WERI-Rb-1 (cell line): ENCODE data around the gene HOXC5.
"Not testable (repeated sequence)": the region's sequence is repeated elsewhere in the genome, so short reads cannot be mapped to it uniquely, and the experiment has no call there.

Experiments
- DNase-seq: peaks from one replicate; pipeline ENCODE4 v3.0.0-alpha.2; 2020
- H3K27ac ChIP-seq: fragments of 250-450 bp; sonication (Bioruptor Pico); 2 replicates; pipeline ENCODE4 v1.5.1; 2020; ENCODE audit warnings: mild to moderate bottlenecking, moderate library complexity
- H3K27me3 ChIP-seq: fragments of 250-450 bp; sonication (Bioruptor Pico); 2 replicates; pipeline ENCODE4 v1.5.1; 2021; ENCODE audit warnings: mild to moderate bottlenecking, low read depth, moderate library complexity; ENCODE audit not compliant: insufficient read depth, severe bottlenecking
- H3K36me3 ChIP-seq: fragments of 250-450 bp; sonication (Bioruptor Pico); 2 replicates; pipeline ENCODE4 v1.5.1; 2020; ENCODE audit warnings: mild to moderate bottlenecking, moderate library complexity
- H3K4me3 ChIP-seq: 2 replicates; pipeline ENCODE4 v1.5.1; 2011; ENCODE audit warnings: low read depth, mild to moderate bottlenecking, control low read depth, low read length
- H3K9me3 ChIP-seq: fragments of 250-450 bp; sonication (Bioruptor Pico); 2 replicates; pipeline ENCODE4 v1.5.1; 2021; ENCODE audit warnings: mild to moderate bottlenecking, moderate library complexity; ENCODE audit not compliant: severe bottlenecking
- TF ChIP-seq, protein P1 (sequence below): IDR thresholded peaks from 2 replicates; pipeline ENCODE4 v1.5.1; 2011; ENCODE audit warnings: low read depth, mild to moderate bottlenecking, control low read depth, inconsistent platforms, low read length

Gene HOXC5

DNA sequence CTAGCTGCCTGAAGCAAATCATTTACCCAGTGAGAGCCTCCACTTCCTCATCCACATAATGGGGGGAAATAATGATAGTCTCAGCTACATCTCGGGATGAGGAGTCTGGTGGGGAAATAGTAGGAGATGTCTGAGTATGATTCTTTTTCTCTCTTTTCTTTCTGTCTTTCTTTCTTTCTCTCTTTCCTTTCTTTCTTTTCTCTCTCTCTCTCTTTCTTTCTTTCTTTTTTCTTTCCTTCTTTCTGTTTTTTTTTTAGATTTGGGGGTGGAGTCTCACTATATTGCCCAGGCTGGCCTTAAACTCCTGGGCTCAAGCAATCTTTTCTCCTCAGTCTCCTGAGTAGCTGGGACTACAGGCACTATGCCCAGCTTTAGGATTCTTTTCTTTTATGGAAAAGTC is 33.6 kb downstream of the HOXC5 start:
- H3K4me3 ChIP-seq = no peak overlapping the region
- H3K27me3 ChIP-seq = no peaks in the 10 kb centered on the region
- H3K27ac ChIP-seq = no peak overlapping the region
- no peaks in the 10 kb centered on the region for H3K36me3 ChIP-seq
- DNase-seq = no peak
- TF ChIP-seq, protein P1, sequence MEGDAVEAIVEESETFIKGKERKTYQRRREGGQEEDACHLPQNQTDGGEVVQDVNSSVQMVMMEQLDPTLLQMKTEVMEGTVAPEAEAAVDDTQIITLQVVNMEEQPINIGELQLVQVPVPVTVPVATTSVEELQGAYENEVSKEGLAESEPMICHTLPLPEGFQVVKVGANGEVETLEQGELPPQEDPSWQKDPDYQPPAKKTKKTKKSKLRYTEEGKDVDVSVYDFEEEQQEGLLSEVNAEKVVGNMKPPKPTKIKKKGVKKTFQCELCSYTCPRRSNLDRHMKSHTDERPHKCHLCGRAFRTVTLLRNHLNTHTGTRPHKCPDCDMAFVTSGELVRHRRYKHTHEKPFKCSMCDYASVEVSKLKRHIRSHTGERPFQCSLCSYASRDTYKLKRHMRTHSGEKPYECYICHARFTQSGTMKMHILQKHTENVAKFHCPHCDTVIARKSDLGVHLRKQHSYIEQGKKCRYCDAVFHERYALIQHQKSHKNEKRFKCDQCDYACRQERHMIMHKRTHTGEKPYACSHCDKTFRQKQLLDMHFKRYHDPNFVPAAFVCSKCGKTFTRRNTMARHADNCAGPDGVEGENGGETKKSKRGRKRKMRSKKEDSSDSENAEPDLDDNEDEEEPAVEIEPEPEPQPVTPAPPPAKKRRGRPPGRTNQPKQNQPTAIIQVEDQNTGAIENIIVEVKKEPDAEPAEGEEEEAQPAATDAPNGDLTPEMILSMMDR = no peak
- no peaks in the 10 kb centered on the region for H3K9me3 ChIP-seq

DNA sequence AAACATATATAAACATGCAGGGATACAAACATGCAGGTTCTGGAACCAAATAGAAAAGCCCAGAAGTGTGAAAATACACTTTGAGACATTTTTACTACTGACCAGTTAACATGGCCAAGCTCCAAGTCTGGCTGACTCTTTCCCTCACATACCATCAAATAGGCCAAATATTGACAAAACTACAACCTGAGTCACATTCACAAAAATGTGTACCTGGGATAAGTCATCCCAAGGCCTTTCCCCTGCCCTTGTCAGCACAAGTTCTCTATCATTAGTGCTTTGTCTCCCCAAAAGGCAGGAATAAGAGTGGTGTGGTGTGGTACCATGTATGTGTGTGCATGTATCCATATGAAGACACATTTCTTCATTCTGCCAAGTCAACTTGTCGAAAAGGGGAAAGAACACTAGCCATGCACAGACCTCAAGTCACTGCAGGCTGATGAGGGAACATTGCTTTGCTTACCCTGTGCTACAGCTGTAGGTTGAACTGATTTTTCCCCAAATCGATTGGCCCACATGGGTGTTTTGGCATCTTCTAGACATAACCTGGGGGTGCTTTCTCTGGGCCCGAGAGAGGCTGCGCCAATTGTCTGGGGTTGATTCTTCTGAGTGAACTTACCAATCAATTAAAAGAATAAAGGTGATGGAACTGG is 35.7 kb downstream of the HOXC5 start:
- TF ChIP-seq, protein P1 = no peak

DNA sequence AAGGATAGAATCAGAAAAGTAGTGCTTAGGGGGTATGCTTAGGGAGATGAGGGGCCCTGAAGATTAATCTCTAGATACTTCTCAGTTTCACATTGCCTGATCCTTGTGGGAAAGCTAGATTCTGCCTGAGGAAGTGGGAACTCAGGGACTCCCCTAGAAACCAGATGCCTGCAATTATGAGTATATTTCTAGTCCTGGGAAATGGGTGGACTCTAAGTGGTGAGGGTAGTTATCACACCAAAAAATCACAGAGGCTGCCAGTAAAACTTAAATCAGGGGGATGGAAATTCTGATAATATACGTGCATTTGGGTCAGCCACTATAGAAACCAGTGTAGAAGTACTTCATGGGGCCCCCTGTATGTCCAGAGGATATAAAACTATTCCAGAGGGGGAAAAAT is 39.1 kb downstream of the HOXC5 start:
- no peaks in the 10 kb centered on the region for H3K27me3 ChIP-seq
- H3K36me3 ChIP-seq = no peaks in the 10 kb centered on the region
- DNase-seq = no peak
- TF ChIP-seq, protein P1 = no peak
- H3K27ac ChIP-seq = no peak overlapping the region
- no peaks in the 10 kb centered on the region for H3K9me3 ChIP-seq
- no peak overlapping the region for H3K4me3 ChIP-seq

More for the DNA sequence above, 35.7 kb downstream of the HOXC5 start:
- H3K27me3 ChIP-seq = no peaks in the 10 kb centered on the region
- H3K4me3 ChIP-seq = no peak overlapping the region
- no peak for DNase-seq
- H3K27ac ChIP-seq = no peak overlapping the region
- H3K36me3 ChIP-seq = no peaks in the 10 kb centered on the region
- H3K9me3 ChIP-seq = no peaks in the 10 kb centered on the region

DNA sequence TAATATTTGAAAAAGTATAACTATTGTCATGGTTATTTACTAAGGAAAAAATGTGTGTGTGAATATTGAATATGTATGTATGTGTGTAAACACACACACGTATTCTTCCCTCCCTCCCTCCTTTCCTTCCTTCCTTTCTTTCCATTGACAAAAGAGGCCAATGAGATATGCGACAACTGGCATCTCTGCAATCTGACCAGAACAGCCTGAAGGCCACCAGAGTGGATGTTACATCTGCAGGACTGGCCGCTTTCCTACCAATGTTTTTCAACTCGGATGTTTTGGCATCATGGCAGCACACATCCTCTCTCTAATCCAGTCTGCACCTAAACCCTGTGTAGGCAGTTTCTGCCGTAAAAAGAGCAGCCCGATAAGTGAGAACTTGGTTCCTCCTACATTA is 41.5 kb downstream of the HOXC5 start:
- Histone ChIP-seq H3K36me3 (no peaks in the 10 kb centered on the region), H3K27ac (no peak overlapping the region), H3K9me3 (no peaks in the 10 kb centered on the region), H3K27me3 (no peaks in the 10 kb centered on the region), H3K4me3 (no peak overlapping the region)
- TF ChIP-seq, protein P1 = no peak
- DNase-seq = no peak

DNA sequence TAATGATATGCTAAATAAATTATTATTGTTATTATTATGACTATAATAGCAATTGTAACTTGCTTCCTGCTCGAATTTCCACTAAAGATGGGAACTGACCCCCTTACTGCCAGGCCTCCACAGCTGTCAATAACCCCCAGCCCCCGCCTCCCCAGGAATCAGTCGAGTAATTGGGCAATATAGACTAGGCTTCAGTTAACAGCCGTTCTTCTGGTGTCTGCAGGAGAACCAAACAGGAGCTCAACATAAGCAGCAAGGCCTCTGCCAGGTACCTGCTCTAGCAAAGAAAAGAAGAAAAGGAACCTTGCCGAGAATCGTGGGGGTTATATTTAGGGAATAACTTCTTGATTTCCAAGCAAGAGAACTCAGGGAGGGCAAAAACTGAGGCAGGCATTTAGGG is 42.6 kb downstream of the HOXC5 start:
- DNase-seq = no peak
- Histone ChIP-seq H3K4me3 (no peak overlapping the region), H3K27ac (no peak overlapping the region), H3K36me3 (no peaks in the 10 kb centered on the region), H3K27me3 (no peaks in the 10 kb centered on the region), H3K9me3 (no peaks in the 10 kb centered on the region)
- TF ChIP-seq, protein P1 = no peak

DNA sequence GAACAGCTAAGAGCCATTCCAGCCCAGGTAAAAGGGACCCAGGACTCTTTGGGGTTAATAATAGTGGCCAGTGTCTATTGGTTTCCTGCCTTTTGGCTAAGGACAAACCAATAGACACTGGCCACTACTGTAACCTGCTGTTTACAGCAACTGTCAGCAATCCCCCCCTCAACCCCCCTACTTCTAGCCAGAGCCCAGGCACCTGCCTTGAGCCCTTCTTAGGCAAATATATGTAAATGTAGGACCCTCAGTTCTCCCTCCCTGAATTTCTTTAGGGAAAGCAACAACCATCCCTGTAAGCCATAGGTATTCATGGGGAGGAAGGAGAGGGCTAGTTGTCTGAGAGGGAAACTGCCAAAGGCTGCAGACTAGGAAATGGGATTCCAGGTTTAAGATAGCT is 43.1 kb downstream of the HOXC5 start:
- DNase-seq = no peak
- Histone ChIP-seq H3K4me3 (no peak overlapping the region), H3K9me3 (no peaks in the 10 kb centered on the region), H3K36me3 (no peaks in the 10 kb centered on the region), H3K27me3 (no peaks in the 10 kb centered on the region), H3K27ac (no peak overlapping the region)
- TF ChIP-seq, protein P1 = no peak

DNA sequence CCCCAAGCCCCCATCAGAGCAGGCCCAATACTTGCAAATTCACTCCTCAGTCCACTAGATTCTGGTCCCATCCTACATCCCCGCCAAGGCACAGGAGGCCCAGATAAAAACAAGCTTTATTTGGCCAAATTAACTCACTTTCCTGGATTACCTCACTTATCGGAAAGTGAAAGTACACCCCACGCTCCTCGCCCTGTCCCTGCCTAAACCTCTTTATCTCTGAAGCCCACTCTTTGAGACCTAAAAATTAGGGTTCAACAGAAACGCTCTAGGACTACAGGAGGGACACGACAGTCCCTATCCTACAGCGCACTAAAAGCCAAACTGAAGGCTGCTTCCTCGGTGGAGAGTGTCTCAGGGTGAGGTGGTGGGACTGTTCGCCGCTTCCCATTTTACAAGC is 45.0 kb downstream of the HOXC5 start:
- H3K27ac ChIP-seq, H3K27me3 ChIP-seq, H3K9me3 ChIP-seq, H3K36me3 ChIP-seq, DNase-seq, H3K4me3 ChIP-seq: not testable (repeated sequence)

DNA sequence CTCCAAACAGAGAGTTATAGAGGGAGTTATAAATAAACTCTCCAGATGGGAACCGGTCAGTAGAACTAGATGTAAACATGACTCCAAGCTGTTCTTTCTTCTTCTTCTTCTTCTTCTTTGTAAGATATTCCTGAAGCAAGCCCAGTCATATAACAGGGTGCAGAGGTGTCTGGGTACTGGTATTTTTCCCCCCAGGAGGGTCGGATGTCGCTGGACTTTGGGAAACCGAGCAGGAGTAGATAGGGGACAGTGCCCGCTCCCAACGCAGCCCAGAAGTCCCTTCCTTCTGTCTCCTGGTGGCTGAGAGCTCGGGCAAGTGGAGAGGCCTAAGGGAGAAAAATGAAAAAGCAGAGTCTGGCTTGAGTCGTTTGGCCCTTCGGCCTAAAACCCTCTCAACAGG is 46.3 kb downstream of the HOXC5 start:
- not testable (repeated sequence) for DNase-seq, H3K27me3 ChIP-seq, H3K36me3 ChIP-seq, H3K9me3 ChIP-seq, H3K4me3 ChIP-seq
- peak overlapping the region; percentile 40 for H3K27ac ChIP-seq
